Neuronal stem cell (in vitro differentiated cells): ENCODE data around the gene SSR1.

Experiments
- DNase-seq: peaks from one replicate; pipeline ENCODE4 v3.0.0-alpha.2; 2013; ENCODE audit warnings: low spot score
- H2AFZ ChIP-seq: one replicate; pipeline ENCODE4 v1.6.1; 2013; ENCODE audit warnings: mild to moderate bottlenecking, low read length, inconsistent platforms
- H2AK5ac ChIP-seq: 2 replicates; pipeline ENCODE4 v1.6.1; 2013; ENCODE audit warnings: low read depth, mild to moderate bottlenecking, inconsistent platforms, low read length, moderate library complexity, mixed read lengths
- H2BK120ac ChIP-seq: 2 replicates; pipeline ENCODE4 v1.6.1; 2013; ENCODE audit warnings: low read depth, mild to moderate bottlenecking, inconsistent platforms, low read length, moderate library complexity, mixed read lengths
- H2BK12ac ChIP-seq: one replicate; pipeline ENCODE4 v1.6.1; 2013; ENCODE audit warnings: low read length, inconsistent platforms
- H2BK15ac ChIP-seq: 2 replicates; pipeline ENCODE4 v1.6.1; 2013; ENCODE audit warnings: mild to moderate bottlenecking, low read length, inconsistent platforms, mixed read lengths
- H2BK5ac ChIP-seq: one replicate; pipeline ENCODE4 v1.6.1; 2013; ENCODE audit warnings: inconsistent platforms, mild to moderate bottlenecking, low read length, moderate library complexity
- H3K14ac ChIP-seq: one replicate; pipeline ENCODE4 v1.6.1; 2013; ENCODE audit warnings: low read length, inconsistent platforms
- H3K18ac ChIP-seq: 2 replicates; pipeline ENCODE4 v1.6.1; 2013; ENCODE audit warnings: low read length, inconsistent platforms
- H3K23ac ChIP-seq: 2 replicates; pipeline ENCODE4 v1.6.1; 2013; ENCODE audit warnings: low read depth, mild to moderate bottlenecking, mixed read lengths, low read length, inconsistent platforms; ENCODE audit not compliant: poor library complexity
- H3K27ac ChIP-seq: replicated peaks from 3 replicates; pipeline ENCODE4 v1.5.1; 2013; ENCODE audit warnings: low read length, inconsistent platforms
- H3K27me3 ChIP-seq, 3 experiments: 2 replicates each; pipeline ENCODE4 v1.6.1; 2013; ENCODE audit warnings: low read length in 3 of 3, mild to moderate bottlenecking in 2 of 3, inconsistent platforms in 1 of 3, low read depth in 1 of 3, mixed read lengths in 1 of 3, moderate library complexity in 1 of 3; ENCODE audit not compliant: control insufficient read depth in 3 of 3, insufficient read depth in 3 of 3
- H3K36me3 ChIP-seq, 2 donors: replicated peaks in 1 of 2; 2 replicates each; pipeline ENCODE4 v1.6.1; 2013; ENCODE audit warnings: low read length in 2 of 2; ENCODE audit not compliant: control insufficient read depth in 2 of 2, insufficient read depth in 2 of 2
- H3K4ac ChIP-seq: 2 replicates; pipeline ENCODE4 v1.6.1; 2013; ENCODE audit warnings: inconsistent platforms, mild to moderate bottlenecking, low read length, moderate library complexity
- H3K4me1 ChIP-seq, 2 donors: 1 replicate in 1 of 2; 2 replicates in 1 of 2; pipeline ENCODE4 v1.6.1; 2013; ENCODE audit warnings: low read length in 2 of 2, low read depth in 1 of 2; ENCODE audit not compliant: control insufficient read depth in 2 of 2, insufficient read depth in 1 of 2
- H3K4me2 ChIP-seq: one replicate; pipeline ENCODE4 v1.6.1; 2013; ENCODE audit warnings: mild to moderate bottlenecking, low read length, inconsistent platforms; ENCODE audit not compliant: insufficient read depth, poor library complexity, severe bottlenecking
- H3K4me3 ChIP-seq, 2 donors: 2 replicates each; pipeline ENCODE4 v1.5.1; 2013; ENCODE audit warnings: low read length in 2 of 2, mild to moderate bottlenecking in 2 of 2, inconsistent platforms in 1 of 2, moderate library complexity in 1 of 2
- H3K79me1 ChIP-seq: one replicate; pipeline ENCODE4 v1.6.1; 2013; ENCODE audit warnings: low read depth, mild to moderate bottlenecking, inconsistent platforms, low read length, moderate library complexity
- H3K9ac ChIP-seq: one replicate; pipeline ENCODE4 v1.6.1; 2013; ENCODE audit warnings: mild to moderate bottlenecking, low read depth, low read length, inconsistent platforms; ENCODE audit not compliant: poor library complexity
- H3K9me3 ChIP-seq, 2 donors: replicated peaks in 1 of 2; 2 replicates each; pipeline versions ENCODE3 to v1.6.1; 2013; ENCODE audit warnings: low read length in 2 of 2, mild to moderate bottlenecking in 2 of 2, inconsistent platforms in 1 of 2, low read depth in 1 of 2, mixed read lengths in 1 of 2, moderate library complexity in 1 of 2; ENCODE audit not compliant: control insufficient read depth in 2 of 2, insufficient read depth in 1 of 2
- H4K8ac ChIP-seq: one replicate; pipeline ENCODE4 v1.6.1; 2013; ENCODE audit warnings: low read depth, mild to moderate bottlenecking, inconsistent platforms, low read length, moderate library complexity
- H4K91ac ChIP-seq: one replicate; pipeline ENCODE4 v1.6.1; 2013; ENCODE audit warnings: low read length, low read depth, mild to moderate bottlenecking, inconsistent platforms; ENCODE audit not compliant: poor library complexity
- WGBS, 2 donors: extraction: QIAGEN DNeasy Blood & Tissue Kit; methylation state at CpG; one replicate each; pipeline ENCODE4 v1.1.7; 2013; ENCODE audit warnings: missing lambda C conversion rate in 2 of 2, mixed read lengths in 1 of 2; ENCODE audit not compliant: insufficient read length in 2 of 2, insufficient replicate concordance in 1 of 2; ENCODE audit errors: extremely low coverage in 2 of 2; 5-methylcytosine and 5-hydroxymethylcytosine counted together

Gene SSR1

GRCh38 chr6:7236306-7237209 lies 76.4 kb downstream of the SSR1 start:
- H4K91ac ChIP-seq = no peak overlapping the region

DNA sequence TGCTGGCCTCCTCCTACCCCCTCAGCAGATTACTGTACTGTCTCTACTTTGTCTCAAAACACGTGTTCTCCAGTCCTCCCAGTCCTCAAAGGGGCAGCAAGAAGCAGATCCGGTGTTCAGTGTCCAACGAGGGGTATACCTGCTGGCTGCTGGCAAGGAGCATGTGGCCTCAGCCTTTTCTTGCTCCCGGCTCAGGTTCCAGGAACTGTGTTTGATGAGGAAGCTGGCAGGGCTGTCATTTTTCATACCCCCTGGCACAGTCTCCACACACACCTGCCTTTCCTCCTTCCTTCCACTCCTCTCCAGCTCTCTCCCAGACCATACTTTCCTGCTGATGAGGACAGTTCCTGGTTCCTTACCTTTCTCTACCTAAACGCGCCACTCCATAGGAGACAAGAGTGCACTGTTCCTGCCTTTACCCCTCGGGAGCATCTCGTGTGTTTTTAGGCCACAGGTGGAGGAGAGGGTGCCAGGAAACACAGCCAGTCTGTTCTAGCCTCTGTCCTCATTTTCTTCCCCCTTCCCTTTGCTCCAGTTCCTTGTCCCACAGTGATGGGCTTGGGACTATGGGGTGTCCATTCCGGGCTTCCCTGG lies 77.2 kb downstream of the SSR1 start:
- Histone ChIP-seq H3K4me3 (no peak overlapping the region), H3K18ac (no peak overlapping the region), H3K4me2 (no peak overlapping the region), H3K4me1 (peaks cover 0 to 3% of the 10 kb centered on the region in 2 donors), H2BK15ac (no peak overlapping the region), H3K36me3 (peaks cover 4 to 58% of the 10 kb centered on the region in 2 donors), H2AFZ (no peak overlapping the region), H3K9me3 (no peaks in the 10 kb centered on the region), H4K8ac (no peak overlapping the region), H2BK120ac (no peak overlapping the region), H2BK5ac (no peak overlapping the region), H3K9ac (no peak overlapping the region), H3K4ac (peak overlapping the region; percentile 28), H3K14ac (peak overlapping the region; percentile 12), H3K23ac (peak overlapping the region; percentile 17), H3K27ac (no peak overlapping the region), H2BK12ac (no peak overlapping the region), H2AK5ac (peak overlapping the region; percentile 57), H3K79me1 (no peaks in the 10 kb centered on the region), H4K91ac (no peak overlapping the region), H3K27me3 (no peaks in the 10 kb centered on the region)
- DNase-seq = no peak
- no CpG with 5 or more reads among the region's 9 CpGs for WGBS, 2 donors

More at GRCh38 chr6:7236306-7237209, 76.4 kb downstream of the SSR1 start:
- Histone ChIP-seq H2BK120ac (no peak overlapping the region), H2AK5ac (no peak overlapping the region), H2BK5ac (no peak overlapping the region), H3K4me1 (peaks cover 0 to 3% of the 10 kb centered on the region in 2 donors), H4K8ac (no peak overlapping the region), H3K18ac (no peak overlapping the region), H2AFZ (no peak overlapping the region), H3K4me2 (no peak overlapping the region), H3K36me3 (peaks cover 4 to 51% of the 10 kb centered on the region in 2 donors), H3K9ac (no peak overlapping the region), H3K14ac (peak overlapping the region; percentile 12), H3K4ac (peak overlapping the region; percentile 28), H3K23ac (no peak overlapping the region), H3K9me3 (no peaks in the 10 kb centered on the region), H3K27me3 (no peaks in the 10 kb centered on the region), H3K4me3 (no peak overlapping the region), H3K79me1 (no peaks in the 10 kb centered on the region), H2BK15ac (no peak overlapping the region), H3K27ac (no peak overlapping the region), H2BK12ac (no peak overlapping the region)
- no CpG with 5 or more reads among the region's 8 CpGs for WGBS, 2 donors
- no peak for DNase-seq

DNA sequence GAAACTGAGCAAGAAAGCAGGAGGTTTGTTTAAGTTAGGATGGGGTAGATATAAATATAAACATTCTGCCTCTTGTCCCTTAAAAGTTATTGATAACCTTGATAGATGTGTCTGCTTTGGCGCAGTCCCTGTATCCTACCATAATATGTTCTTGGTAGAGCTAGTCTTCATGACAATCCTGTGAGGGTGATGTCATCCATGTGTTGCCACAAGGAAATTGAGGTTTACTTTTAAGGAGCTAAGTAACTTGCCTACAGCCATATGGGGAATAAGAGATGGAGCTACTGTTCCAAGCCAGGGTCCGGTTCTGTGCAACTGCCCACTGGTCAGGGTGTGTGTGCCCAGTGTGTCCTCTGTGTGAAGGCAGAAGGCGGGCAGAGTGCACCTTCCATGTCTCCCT lies 78.5 kb downstream of the SSR1 start:
- no peaks in the 10 kb centered on the region for H3K27me3 ChIP-seq
- no peak overlapping the region for H3K18ac ChIP-seq
- DNase-seq = no peak
- H3K4me3 ChIP-seq = no peak overlapping the region
- no peak overlapping the region for H2BK15ac ChIP-seq
- H3K4me1 ChIP-seq = peaks cover 0 to 3% of the 10 kb centered on the region in 2 donors
- WGBS, 2 donors = no CpG with 5 or more reads among the region's 3 CpGs
- peaks cover 13 to 62% of the 10 kb centered on the region in 2 donors for H3K36me3 ChIP-seq
- H4K91ac ChIP-seq = no peak overlapping the region
- H3K9ac ChIP-seq = no peak overlapping the region
- no peak overlapping the region for H3K4ac ChIP-seq
- peaks cover 5% of the 10 kb centered on the region for H3K79me1 ChIP-seq
- H3K9me3 ChIP-seq = no peaks in the 10 kb centered on the region
- H3K23ac ChIP-seq = no peak overlapping the region
- no peak overlapping the region for H2BK5ac ChIP-seq
- no peak overlapping the region for H3K4me2 ChIP-seq
- H2AFZ ChIP-seq = no peak overlapping the region
- no peak overlapping the region for H2AK5ac ChIP-seq
- no peak overlapping the region for H3K14ac ChIP-seq
- no peak overlapping the region for H4K8ac ChIP-seq
- H2BK120ac ChIP-seq = no peak overlapping the region
- H3K27ac ChIP-seq = no peak overlapping the region
- no peak overlapping the region for H2BK12ac ChIP-seq

GRCh38 chr6:7232351-7232750 lies 80.6 kb downstream of the SSR1 start:
- Histone ChIP-seq H2BK120ac (no peak overlapping the region), H4K91ac (no peak overlapping the region), H3K4ac (no peak overlapping the region), H2BK12ac (no peak overlapping the region), H3K4me3 (no peak overlapping the region), H3K23ac (no peak overlapping the region), H3K79me1 (peaks cover 5% of the 10 kb centered on the region), H2BK15ac (no peak overlapping the region), H3K18ac (no peak overlapping the region), H3K14ac (no peak overlapping the region), H3K27ac (no peak overlapping the region), H2AFZ (no peak overlapping the region), H3K9ac (no peak overlapping the region), H3K4me2 (no peak overlapping the region), H2AK5ac (no peak overlapping the region), H4K8ac (no peak overlapping the region), H3K27me3 (no peaks in the 10 kb centered on the region), H3K9me3 (no peaks in the 10 kb centered on the region), H3K4me1 (peaks cover 0 to 3% of the 10 kb centered on the region in 2 donors), H2BK5ac (no peak overlapping the region), H3K36me3 (peaks cover 18 to 82% of the 10 kb centered on the region in 2 donors)
- WGBS, 2 donors = no CpG with 5 or more reads among the region's 2 CpGs
- no peak for DNase-seq
